K562 (cell line): ENCODE data around the gene SAMD4A. TPM values are rescaled to one million over a fixed set of nuclear protein-coding genes. Genes with fewer than 3 reads are reported as not detected.
A peak's percentile ranks its signal among the peaks of the same experiment; 100 is the strongest.

Experiments
- ARID1B ChIP-seq: fragments of 450-650 bp; IDR thresholded peaks from 2 replicates; pipeline ENCODE4 v1.6.1; 2016; ENCODE audit warnings: antibody characterized with exemption, mild to moderate bottlenecking, inconsistent platforms
- ASH1L ChIP-seq: fragments of 450-650 bp; IDR thresholded peaks from 2 replicates; pipeline ENCODE4 v1.6.1; 2018; ENCODE audit warnings: borderline replicate concordance, mild to moderate bottlenecking, low read depth; ENCODE audit not compliant: partially characterized antibody
- ATF3 ChIP-seq, 2 experiments: fragments of 450-650 bp in 1 of 2; sonication (generic) in 1 of 2; formaldehyde crosslinking in 1 of 2; IDR thresholded peaks in 1 of 2; conservative IDR thresholded peaks in 1 of 2; 2 replicates each; pipeline versions ENCODE4 v1.6.1 to v1.8.1; 2016 to 2023; ENCODE audit warnings: mild to moderate bottlenecking in 2 of 2, moderate library complexity in 2 of 2, inconsistent platforms in 1 of 2, missing genetic modification reagents in 1 of 2
- CBX5 ChIP-seq: IDR thresholded peaks from 2 replicates; pipeline ENCODE4 v1.6.1; 2014; ENCODE audit warnings: low read depth, borderline replicate concordance
- CCNT2 ChIP-seq: IDR thresholded peaks from 2 replicates; pipeline ENCODE4 v1.6.1; 2011; ENCODE audit warnings: borderline replicate concordance, low read depth, mild to moderate bottlenecking, moderate library complexity, mixed read lengths, low read length; ENCODE audit not compliant: insufficient read length; ENCODE audit errors: extremely low read depth
- CEBPB ChIP-seq: fragments of 450-650 bp; IDR thresholded peaks from 2 replicates; pipeline ENCODE4 v1.6.1; 2016; ENCODE audit warnings: missing genetic modification characterization, missing compliant biosample characterization
- CEBPG ChIP-seq, 3 experiments: fragments of 200-800 bp in 1 of 3; sonication (Bioruptor generic) in 1 of 3; sonication (generic) in 1 of 3; formaldehyde crosslinking in 1 of 3; IDR thresholded peaks in 2 of 3; conservative IDR thresholded peaks in 1 of 3; 2 replicates each; pipeline versions ENCODE4 v1.6.1 to v1.8.0; 2016 to 2022; ENCODE audit warnings: missing compliant biosample characterization in 2 of 3, missing genetic modification characterization in 2 of 3, mild to moderate bottlenecking in 1 of 3, missing genetic modification reagents in 1 of 3
- EP400 ChIP-seq: fragments of 450-650 bp; IDR thresholded peaks from 2 replicates; pipeline ENCODE4 v1.6.1; 2017; ENCODE audit warnings: antibody characterized with exemption, mild to moderate bottlenecking, moderate library complexity
- ETV1 ChIP-seq: fragments of 450-650 bp; conservative IDR thresholded peaks from 2 replicates; pipeline ENCODE4 v1.6.1; 2016; ENCODE audit warnings: missing genetic modification characterization, control low read depth, low read depth, missing compliant biosample characterization
- FOXK1 ChIP-seq: sonication (generic); formaldehyde crosslinking; IDR thresholded peaks from 2 replicates; pipeline ENCODE4 v1.8.0; 2022; ENCODE audit warnings: missing genetic modification reagents, mild to moderate bottlenecking, borderline replicate concordance
- GATAD2B ChIP-seq: fragments of 450-650 bp; IDR thresholded peaks from 2 replicates; pipeline ENCODE4 v1.6.1; 2017; ENCODE audit warnings: mild to moderate bottlenecking, borderline replicate concordance
- HMG20B ChIP-seq: fragments of 250-450 bp; sonication (Bioruptor Pico); IDR thresholded peaks from 2 replicates; pipeline ENCODE4 v1.5.0; 2021; ENCODE audit warnings: mild to moderate bottlenecking
- MYC ChIP-seq, 2 experiments: fragments of 250-450 bp in 1 of 2; sonication (Bioruptor Pico) in 1 of 2; IDR thresholded peaks; 2 replicates each; pipeline versions ENCODE4 v1.5.1 to v1.6.1; 2012 to 2021; ENCODE audit warnings: low read depth in 2 of 2, borderline replicate concordance in 1 of 2, improper control_type of control experiment in 1 of 2, low read length in 1 of 2, mild to moderate bottlenecking in 1 of 2, moderate library complexity in 1 of 2
- POLR2A ChIP-seq: fragments of 450-650 bp; conservative IDR thresholded peaks from 2 replicates; pipeline ENCODE4 v1.6.1; 2016
- RCOR1 ChIP-seq, 2 experiments: IDR thresholded peaks; 2 replicates each; pipeline ENCODE4 v1.6.1; 2012; ENCODE audit warnings: low read depth in 2 of 2, low read length in 2 of 2, borderline replicate concordance in 1 of 2, improper control_type of control experiment in 1 of 2
- RNF2 ChIP-seq: sonication (generic); IDR thresholded peaks from 2 replicates; pipeline ENCODE4 v1.6.1; 2016
- SIN3A ChIP-seq, 2 experiments: fragments of 150-350 bp in 1 of 2; IDR thresholded peaks; 2 replicates each; pipeline ENCODE4 v1.6.1; 2011 to 2016; ENCODE audit warnings: borderline replicate concordance in 2 of 2, low read depth in 2 of 2, low read length in 2 of 2, mild to moderate bottlenecking in 2 of 2, moderate library complexity in 2 of 2; ENCODE audit not compliant: control insufficient read depth in 1 of 2
- SMARCE1 ChIP-seq: fragments of 450-650 bp; IDR thresholded peaks from 2 replicates; pipeline ENCODE4 v1.7.1; 2016; ENCODE audit warnings: mild to moderate bottlenecking
- TBL1XR1 ChIP-seq, 2 experiments: IDR thresholded peaks; 2 replicates each; pipeline ENCODE4 v1.6.1; 2012; ENCODE audit warnings: improper control_type of control experiment in 2 of 2, low read length in 2 of 2, mild to moderate bottlenecking in 1 of 2
- TFAP4 ChIP-seq: sonication (generic); formaldehyde crosslinking; IDR thresholded peaks from 2 replicates; pipeline ENCODE4 v1.8.0; 2022; ENCODE audit warnings: missing genetic modification reagents, mild to moderate bottlenecking, moderate library complexity, borderline replicate concordance
- ZNF431 ChIP-seq: sonication (generic); formaldehyde crosslinking; IDR thresholded peaks from 2 replicates; pipeline ENCODE4 v1.8.0; 2022; ENCODE audit warnings: mild to moderate bottlenecking, missing genetic modification reagents
- ZNF512 ChIP-seq: IDR thresholded peaks from 2 replicates; pipeline ENCODE4 v1.6.1; 2016; ENCODE audit warnings: missing genetic modification characterization, missing compliant biosample characterization
- polyA plus RNA-seq, 8 experiments: library from polyadenylated mRNA; depleted of rRNA in 4 of 8; stranded (reverse) in 5 of 8; unstranded in 3 of 8; fragments of >200 nt; fragmentation: Nextera tagmentation in 2 of 8; fragmentation: Illumina TruSeq in 1 of 8; extraction: Ambion mirVana in 2 of 8; extraction: Trizol in 1 of 8; gene quantifications; 2 replicates each; pipeline versions ENCODE4 v1.2.1 to v1.2.3, GENCODE V29; 2011 to 2014; ENCODE audit warnings: inconsistent platforms in 1 of 8, missing spikeins in 1 of 8
- total RNA-seq, 7 experiments: library from RNA; depleted of rRNA in 6 of 7; stranded (reverse); fragments of >200 nt in 6 of 7; fragmentation: Illumina TruSeq in 2 of 7; extraction: Trizol in 2 of 7; gene quantifications; 2 replicates each; pipeline versions ENCODE4 v1.2.1 to v1.2.3, GENCODE V29; 2011 to 2021; ENCODE audit warnings: low replicate concordance in 1 of 7

SAMD4A gene
- total and polyA plus RNA-seq, 9 of the 15 experiments (the other 6 are each of a cell fraction or from before 2014, with no cell fraction given): 0.66 to 6.8 (median 3.3) TPM

GRCh38 chr14:54728700-54729527 is 162.0 kb downstream of the SAMD4A start (continued):
- TF ChIP-seq ZNF512 (tag) (no peak), EP400 (peak; percentile 68), CCNT2 (peak; percentile 24), TBL1XR1 (IDR thresholded peaks at IDR 0.05; ENCODE audit: low read length in 2 of 2) (peak in 1 of 2 experiments; percentile 58; a peak in 1 of 4 replicates), SIN3A (IDR thresholded peaks at IDR 0.05; ENCODE audit: borderline replicate concordance in 2 of 2, control insufficient read depth in 1 of 2, low read depth in 2 of 2, low read length in 2 of 2) (0 out of 4 replicates have a peak, but pooled peaks of 1 of the 2 experiments have one; percentile 6), ARID1B (peak; percentile 47), HMG20B (CRISPR knock-in tag) (no peak), TFAP4 (CRISPR knock-in tag) (0 out of 2 replicates have a peak, but pooled peaks have one; percentile 12), ZNF431 (CRISPR knock-in tag) (0 out of 2 replicates have a peak, but pooled peaks have one; percentile 19), SMARCE1 (peak; percentile 29; the same call in 1 of the 2 replicates), MYC (IDR thresholded peaks at IDR 0.05; ENCODE audit: low read depth, low read length) (peak; percentile 48; the same call in 1 of the 2 replicates), MYC (CRISPR knock-in tag; IDR thresholded peaks at IDR 0.05; ENCODE audit: borderline replicate concordance, low read depth) (no peak), RNF2 (peak; percentile 43; the same call in 1 of the 2 replicates), CBX5 (no peak), FOXK1 (CRISPR knock-in tag) (0 out of 2 replicates have a peak, but pooled peaks have one; percentile 43), ATF3 (IDR thresholded peaks at IDR 0.05) (peak; percentile 72; the same call in 1 of the 2 replicates), ATF3 (CRISPR knock-in tag; conservative IDR thresholded peaks at IDR 0.05) (no peak), POLR2A (peak; percentile 53; the same call in 1 of the 2 replicates), GATAD2B (no peak), RCOR1 (IDR thresholded peaks at IDR 0.05; ENCODE audit: borderline replicate concordance in 1 of 2, low read depth in 2 of 2, low read length in 2 of 2) (0 out of 4 replicates have a peak, but pooled peaks of 1 of the 2 experiments have one; percentile 41), CEBPB (tag) (peak; percentile 89), ETV1 (tag) (0 out of 2 replicates have a peak, but pooled peaks have one; percentile 30), ASH1L (peak; percentile 4), CEBPG (CRISPR knock-in tag; IDR thresholded peaks at IDR 0.05) (peak; percentile 86), CEBPG (tag; conservative IDR thresholded peaks at IDR 0.05 in 1 of 2, IDR thresholded peaks at IDR 0.05 in 1 of 2) (peak; percentile 65 to 85)
